Stimulated activated CD4-positive, alpha-beta T cell treated with anti-CD3 and anti-CD28 coated beads, Interleukin-2, amount 100 ng/mL, for 48 hours (primary cell): Measurements from ENCODE around the gene BPIFB3.

Experiments
- DNase-seq, 2 donors: peaks; one replicate each; pipeline ENCODE4 v3.0.0-alpha.2; 2020

BPIFB3 gene

GRCh38 chr20:33015700-33016580 lies 37.8 kb upstream of the BPIFB3 start:
- no peak for DNase-seq

GRCh38 chr20:33016581-33017109 lies 37.1 kb upstream of the BPIFB3 start:
- DNase-seq, result no peak

GRCh38 chr20:33017542-33017941 lies 36.2 kb upstream of the BPIFB3 start:
- DNase-seq, result no peak

GRCh38 chr20:33018169-33018931 lies 35.4 kb upstream of the BPIFB3 start:
- no peak for DNase-seq

GRCh38 chr20:33019465-33020277 lies 34.0 kb upstream of the BPIFB3 start:
- DNase-seq, result no peak

- DNase-seq, result no peak
Observed at GRCh38 chr20:33020278-33021161, 33.2 kb upstream of the BPIFB3 start.

- no peak for DNase-seq
Observed at GRCh38 chr20:33021879-33022278, 31.8 kb upstream of the BPIFB3 start.

- DNase-seq, result no peak
Observed at GRCh38 chr20:33022289-33022688, 31.4 kb upstream of the BPIFB3 start.

GRCh38 chr20:33022694-33023438 lies 30.8 kb upstream of the BPIFB3 start:
- DNase-seq, result no peak

GRCh38 chr20:33023439-33024242 lies 30.1 kb upstream of the BPIFB3 start:
- DNase-seq, result no peak

GRCh38 chr20:33024243-33024560 lies 29.5 kb upstream of the BPIFB3 start:
- no peak for DNase-seq

- DNase-seq, result no peak
Observed at GRCh38 chr20:33024609-33025317, 28.9 kb upstream of the BPIFB3 start.

GRCh38 chr20:33025318-33025876 lies 28.3 kb upstream of the BPIFB3 start:
- no peak for DNase-seq

GRCh38 chr20:33026072-33026778 lies 27.5 kb upstream of the BPIFB3 start:
- no peak for DNase-seq

- no peak for DNase-seq
Observed at GRCh38 chr20:33026779-33027759, 26.6 kb upstream of the BPIFB3 start.

GRCh38 chr20:33027769-33028751 lies 25.6 kb upstream of the BPIFB3 start:
- DNase-seq, result no peak
